ENCODE data around the gene HS6ST3.
"Not testable (repeated sequence)": the region's sequence is repeated elsewhere in the genome, so short reads cannot be mapped to it uniquely, and the experiment has no call there.

Gene HS6ST3

DNA sequence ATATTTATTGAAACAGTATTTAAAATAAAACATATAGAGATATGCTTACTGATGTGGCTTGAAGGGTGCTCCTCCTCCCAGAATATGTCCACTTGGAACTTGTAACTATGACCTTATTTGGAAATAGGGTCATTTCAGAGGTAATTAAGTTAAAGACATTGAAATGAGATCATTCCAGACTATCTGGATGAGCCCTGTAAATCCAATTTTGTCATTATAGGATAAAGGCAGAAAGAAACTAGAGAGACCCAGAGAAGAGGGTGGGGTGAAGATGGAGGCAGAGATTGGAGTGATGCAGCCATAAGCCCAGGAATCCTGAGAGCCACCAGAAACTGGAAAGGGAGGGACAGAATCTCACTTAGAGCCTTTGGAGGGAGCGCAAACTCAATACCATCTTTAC, 661.2 kb downstream of the HS6ST3 start:
- no peak for DNase-seq

GRCh38 chr13:96762876-96763275, 673.0 kb downstream of the HS6ST3 start:
- no peak for DNase-seq

DNA sequence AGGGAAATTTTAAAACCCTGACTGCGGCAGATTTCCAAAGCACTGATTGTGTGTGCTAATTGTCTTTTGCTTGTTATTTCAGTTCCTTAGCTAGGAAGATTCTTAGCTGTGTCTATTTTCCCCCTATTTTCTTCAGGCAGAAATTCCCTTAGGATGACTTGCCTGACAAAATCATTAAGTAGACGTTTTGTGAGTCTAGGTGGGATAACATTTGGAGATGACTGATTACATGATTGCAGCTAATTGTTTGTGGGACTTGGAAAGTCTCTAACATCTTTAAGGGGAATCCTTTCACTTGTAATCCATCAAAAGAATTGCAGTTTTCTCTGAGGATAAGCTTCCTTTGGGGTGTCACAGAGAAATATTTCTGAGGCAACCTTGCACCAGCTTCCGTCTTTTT, 676.4 kb downstream of the HS6ST3 start:
- DNase-seq, result no peak

- DNase-seq, result no peak
Observed at GRCh38 chr13:96768524-96768923, 678.6 kb downstream of the HS6ST3 start.

- no peak for DNase-seq
Observed at GRCh38 chr13:96769874-96770273, 680.0 kb downstream of the HS6ST3 start.

- peak; percentile 28 to 41 for DNase-seq
Observed at GRCh38 chr13:96771486-96772367, 681.8 kb downstream of the HS6ST3 start.

DNA sequence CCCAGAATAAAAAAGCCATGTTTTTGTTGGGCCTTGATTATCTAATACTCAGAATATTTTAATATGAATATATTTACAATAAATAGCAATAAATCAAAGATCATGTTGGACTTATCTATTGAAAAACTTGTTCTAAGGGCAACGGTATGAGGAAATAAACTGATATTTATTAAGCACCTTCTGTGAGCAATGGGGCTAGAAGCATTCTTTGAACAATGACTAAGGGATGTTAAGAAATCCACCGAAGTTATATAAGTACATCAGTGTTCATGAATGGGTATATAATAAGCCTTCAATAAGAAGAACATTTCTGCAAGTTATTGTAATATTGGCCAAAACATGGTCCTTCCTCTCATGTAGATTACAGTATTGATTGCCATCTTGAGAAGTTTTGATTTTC, 682.5 kb downstream of the HS6ST3 start:
- no peak for DNase-seq

DNA sequence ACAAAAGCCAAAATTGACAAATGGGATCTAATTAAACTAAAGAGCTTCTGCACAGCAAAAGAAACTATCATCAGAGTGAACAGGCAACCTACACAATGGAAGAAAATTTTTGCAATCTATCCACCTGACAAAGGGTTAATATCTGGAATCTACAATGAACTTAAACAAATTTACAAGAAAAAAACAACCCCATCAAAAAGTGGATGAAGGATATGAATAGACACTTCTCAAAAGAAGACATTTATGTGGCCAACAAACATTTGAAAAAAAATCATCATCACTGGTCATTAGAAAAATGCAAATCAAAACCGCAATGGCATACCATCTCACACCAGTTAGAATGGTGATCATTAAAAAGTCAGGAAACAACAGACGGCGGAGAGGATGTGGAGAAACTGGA, 688.4 kb downstream of the HS6ST3 start:
- DNase-seq, result not testable (repeated sequence)

DNA sequence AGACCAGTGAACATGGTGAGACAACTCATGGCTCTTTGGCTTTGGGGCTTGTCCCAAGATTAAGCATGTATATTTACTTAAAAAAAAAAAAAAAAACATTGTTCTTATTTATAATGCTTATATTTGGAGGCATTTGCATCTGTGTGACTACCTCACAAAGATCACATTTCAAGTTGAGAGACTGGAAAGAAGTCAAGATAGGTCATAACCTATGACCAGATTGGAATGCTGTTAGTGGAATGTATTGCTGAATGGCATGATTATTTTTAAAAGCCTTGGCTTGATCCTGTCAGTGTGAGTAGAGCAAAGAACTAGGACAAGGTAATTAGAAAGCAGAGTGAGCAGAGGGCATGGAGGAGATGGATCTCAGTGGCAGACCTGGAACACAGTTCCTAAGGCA, 689.8 kb downstream of the HS6ST3 start:
- no peak for DNase-seq

- DNase-seq, result no peak
Observed at GRCh38 chr13:96780105-96780504, 690.2 kb downstream of the HS6ST3 start.

DNA sequence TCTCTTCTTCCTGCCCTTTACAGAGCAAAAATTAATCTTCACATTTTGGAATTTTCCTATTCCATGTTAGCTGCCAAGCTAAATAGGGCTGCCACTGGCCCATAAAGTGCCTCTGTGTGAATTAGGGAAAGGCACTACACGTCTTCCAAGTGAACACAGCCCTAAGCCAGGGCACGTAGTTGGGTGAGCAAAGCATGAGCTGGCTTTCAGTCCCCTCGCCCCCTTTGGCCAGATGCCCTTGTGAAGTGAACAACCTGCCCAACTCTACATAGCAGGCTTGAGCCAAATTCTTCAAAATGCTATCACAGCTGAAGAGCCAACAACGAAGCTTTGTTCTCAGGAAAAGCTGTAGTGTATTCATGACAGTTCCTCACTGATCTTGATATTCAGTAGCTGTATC, 691.2 kb downstream of the HS6ST3 start:
- no peak for DNase-seq

DNA sequence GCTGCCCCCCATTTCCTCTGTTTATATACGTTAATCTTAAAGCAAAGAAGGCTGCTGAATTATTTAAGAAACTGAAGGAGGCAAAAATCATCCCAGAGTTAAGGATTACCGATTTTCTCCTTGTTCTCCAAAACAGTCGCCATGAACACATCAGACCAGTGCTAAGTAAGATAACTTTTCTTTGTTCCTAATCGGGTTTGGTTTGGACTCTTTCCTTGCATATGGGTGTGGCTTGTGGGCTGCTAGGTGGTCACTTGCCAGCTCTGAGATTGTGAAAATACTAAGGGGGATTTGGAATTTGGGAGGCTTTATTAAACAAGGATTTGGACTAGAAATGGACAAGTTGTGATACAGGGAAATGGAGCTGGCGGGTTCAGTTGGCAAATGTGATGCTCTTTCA, 692.3 kb downstream of the HS6ST3 start:
- DNase-seq, result no peak

DNA sequence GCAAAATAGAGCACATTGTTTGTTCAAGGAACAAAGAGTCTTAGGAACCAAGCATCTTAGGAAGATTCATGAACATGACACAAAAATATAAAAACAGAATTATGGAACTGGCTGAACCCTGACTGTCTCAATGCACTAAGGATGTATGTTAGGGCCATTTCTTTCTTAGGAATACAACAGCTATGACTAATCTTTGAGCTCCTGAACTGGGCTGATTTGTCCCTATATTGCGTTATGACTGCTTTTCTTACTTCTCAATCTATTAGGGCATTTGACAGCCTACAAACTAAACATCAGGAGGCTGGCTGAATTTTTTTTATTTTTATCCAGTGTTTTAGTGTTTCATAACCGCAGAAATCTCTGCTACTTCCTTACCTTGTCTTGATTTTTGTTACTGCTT, 693.1 kb downstream of the HS6ST3 start:
- DNase-seq, result no peak

DNA sequence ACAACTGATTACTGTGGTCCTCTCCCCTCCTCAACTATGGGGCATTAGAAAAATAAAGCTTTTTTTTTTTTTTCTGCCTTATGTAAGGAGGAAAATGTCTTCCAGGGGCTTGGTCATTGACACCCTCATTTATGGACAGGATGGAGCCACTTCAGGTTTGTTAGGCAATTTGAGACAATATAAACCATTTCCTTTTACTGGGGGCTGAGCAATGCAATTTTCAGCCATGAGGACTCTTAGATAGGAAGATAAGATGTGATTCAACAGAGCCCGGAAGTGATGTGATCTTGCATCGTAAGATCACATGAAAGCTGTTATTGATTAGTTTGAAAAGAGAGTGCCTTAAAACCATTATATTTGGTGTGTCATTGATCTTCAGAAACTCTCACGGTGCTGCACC, 693.6 kb downstream of the HS6ST3 start:
- DNase-seq, result no peak

GRCh38 chr13:96785986-96786385, 696.1 kb downstream of the HS6ST3 start:
- DNase-seq, result no peak

DNA sequence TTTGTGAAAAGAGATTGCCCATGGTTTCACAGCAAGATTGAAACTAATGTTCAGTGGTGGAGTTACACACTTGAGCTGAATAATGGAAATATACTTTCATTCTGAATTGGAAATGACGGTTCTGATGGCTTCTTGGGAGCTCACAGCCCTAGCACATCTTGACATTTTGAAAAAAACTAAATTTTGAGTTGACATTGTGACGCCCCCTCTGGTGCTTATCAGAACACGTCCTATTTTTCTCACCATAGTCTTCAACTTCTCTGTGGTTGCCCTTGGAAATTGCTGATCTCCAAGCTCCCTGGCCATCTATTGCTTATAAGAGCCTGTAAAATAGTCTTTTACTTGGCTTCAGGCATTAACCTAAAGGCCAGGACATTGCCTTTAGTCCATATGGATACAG, 702.3 kb downstream of the HS6ST3 start:
- no peak for DNase-seq

- DNase-seq, result no peak
Observed at GRCh38 chr13:96792736-96793403, 703.0 kb downstream of the HS6ST3 start.

GRCh38 chr13:96793404-96793755, 703.5 kb downstream of the HS6ST3 start:
- DNase-seq, result no peak

GRCh38 chr13:96794669-96795068, 704.8 kb downstream of the HS6ST3 start:
- no peak for DNase-seq

DNA sequence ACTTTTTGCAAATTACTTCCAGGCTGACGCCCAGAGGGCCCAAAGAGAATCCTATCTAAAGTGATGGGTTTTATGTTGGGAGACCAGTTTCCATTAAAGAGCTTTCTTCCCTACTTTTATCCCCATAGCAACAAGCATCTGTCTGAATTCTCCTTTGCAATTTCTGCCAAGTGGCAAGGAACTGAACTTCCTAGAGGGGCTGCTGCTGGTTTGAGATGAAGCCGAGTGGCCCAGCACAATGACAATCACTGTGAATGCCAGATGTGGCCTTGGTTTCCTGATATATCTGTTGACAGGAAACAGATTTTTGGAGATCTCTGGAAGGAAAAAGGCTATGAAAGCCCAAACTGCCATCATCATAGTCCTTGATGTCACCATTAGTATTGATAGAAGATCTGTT, 705.8 kb downstream of the HS6ST3 start:
- no peak for DNase-seq

DNA sequence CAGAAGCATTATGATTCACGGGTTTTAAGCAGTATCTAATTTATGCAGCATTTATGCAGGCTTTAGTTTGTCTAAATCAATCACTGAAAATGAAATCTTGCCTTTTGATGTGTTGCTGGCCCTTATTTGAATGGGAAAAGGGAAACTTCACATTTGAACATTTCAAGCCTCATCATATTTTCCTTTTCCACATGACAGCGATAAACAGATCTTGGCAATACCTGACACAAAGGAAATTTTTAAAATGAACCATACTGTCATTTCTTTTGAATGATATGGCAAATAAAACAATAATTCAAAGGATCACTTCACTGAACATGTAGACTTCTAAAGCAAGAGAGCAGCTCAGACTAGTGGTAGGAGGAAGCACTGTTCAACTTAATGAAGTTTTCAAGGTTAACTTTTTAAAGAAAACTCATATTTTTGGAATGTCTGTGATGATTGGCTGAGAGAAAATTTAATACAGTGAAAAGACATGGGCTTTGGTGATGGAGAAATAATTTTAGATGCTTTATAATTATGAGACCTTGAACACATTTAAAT, 706.3 kb downstream of the HS6ST3 start:
- no peak for DNase-seq

- no peak for DNase-seq
Observed at GRCh38 chr13:96797136-96797535, 707.2 kb downstream of the HS6ST3 start.

DNA sequence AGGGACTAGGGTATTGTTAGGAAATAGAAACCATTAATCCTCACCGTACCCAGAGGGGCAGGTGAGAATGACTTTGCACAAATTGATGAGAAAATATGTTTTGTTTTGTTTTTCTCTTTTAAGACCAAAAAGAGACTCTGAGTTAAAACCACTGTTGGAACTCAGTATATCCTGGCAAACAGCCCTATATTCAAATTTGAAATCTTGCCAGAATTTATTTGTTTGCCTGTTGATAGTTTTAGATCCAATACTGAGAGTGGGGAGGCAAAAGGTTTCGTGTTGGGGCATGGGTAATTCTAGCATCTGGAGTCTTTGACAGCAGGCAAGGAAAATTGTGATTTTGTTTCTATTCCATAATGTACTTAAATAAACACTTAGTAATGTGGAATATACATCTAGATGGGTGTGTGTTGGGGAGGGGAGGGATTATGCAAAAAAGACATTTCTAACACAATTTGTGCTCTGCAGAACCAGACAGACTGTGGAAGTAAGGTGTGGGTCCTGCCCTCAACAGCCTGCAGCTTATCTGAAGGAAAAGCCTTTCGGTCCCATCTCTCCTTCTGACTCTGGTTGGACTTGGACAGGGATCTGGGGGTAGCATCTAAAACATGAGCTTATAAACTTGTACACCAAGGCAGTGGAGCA, 713.7 kb downstream of the HS6ST3 start:
- DNase-seq, result no peak

DNA sequence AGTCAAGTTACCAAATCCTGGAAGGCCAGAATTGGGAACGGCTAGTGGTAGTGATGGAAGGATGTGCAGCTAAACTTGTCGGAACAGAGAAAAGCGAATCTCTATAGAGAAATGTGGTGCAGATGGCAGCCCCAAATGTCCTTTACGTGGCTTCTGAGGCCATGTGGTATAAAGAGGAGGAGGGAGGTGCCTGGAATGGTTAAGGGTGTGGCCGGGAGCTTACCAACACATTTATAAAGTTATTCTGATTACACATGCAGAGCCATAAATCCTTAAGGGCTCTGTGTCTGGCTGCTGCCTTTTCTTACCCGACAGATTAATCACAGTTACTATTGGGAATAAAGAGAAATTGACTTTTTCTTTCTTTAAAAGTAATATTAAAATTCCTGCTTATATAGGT, 714.3 kb downstream of the HS6ST3 start:
- no peak for DNase-seq

Measured in NCI-H2081 (cell line).